ENCODE data around the gene AKAP13. TPM values are rescaled to one million over a fixed set of nuclear protein-coding genes. Genes with fewer than 3 reads are reported as not detected.

Gene AKAP13
- total and polyA plus RNA-seq, 3 donors from 2014 or later, result 79.5 to 207 (median 187) TPM

DNA sequence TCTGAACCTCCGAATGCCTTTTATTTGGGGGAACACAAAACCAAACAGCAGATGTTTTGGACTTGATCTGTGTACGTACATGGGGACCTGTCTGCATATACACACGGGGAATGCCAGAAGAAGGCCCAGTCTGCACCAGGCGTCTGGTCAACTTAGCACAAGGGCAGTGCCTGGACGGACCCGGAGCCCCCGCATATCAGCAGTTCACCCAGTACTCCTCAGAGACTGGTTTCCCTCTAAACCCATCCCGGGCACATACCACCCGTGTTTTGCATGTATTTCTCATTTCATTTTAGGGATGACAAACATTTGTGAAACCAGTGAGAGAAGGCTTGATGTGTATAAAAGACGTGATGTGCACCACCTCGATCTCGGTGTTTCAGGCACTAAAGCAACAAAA lies 364.6 kb downstream of the AKAP13 start:
- H3K36me3 ChIP-seq (ENCODE audit: low read depth, missing control alignments), result no peaks in the 10 kb centered on the region
- no peak overlapping the region for H3K27ac ChIP-seq
- no peak overlapping the region for H3K4me3 ChIP-seq
- intact Hi-C loops (cut with DNase I; ENCODE audit: low total_unique reads), result no loop called here
- H3K9me3 ChIP-seq, result no peaks in the 10 kb centered on the region
- peaks cover 16% of the 10 kb centered on the region for H3K4me1 ChIP-seq
- DNase-seq, result peak; percentile 15
- no peak for TF ChIP-seq POLR2A (IDR thresholded peaks at IDR 0.05)
- TF ChIP-seq, protein P1, sequence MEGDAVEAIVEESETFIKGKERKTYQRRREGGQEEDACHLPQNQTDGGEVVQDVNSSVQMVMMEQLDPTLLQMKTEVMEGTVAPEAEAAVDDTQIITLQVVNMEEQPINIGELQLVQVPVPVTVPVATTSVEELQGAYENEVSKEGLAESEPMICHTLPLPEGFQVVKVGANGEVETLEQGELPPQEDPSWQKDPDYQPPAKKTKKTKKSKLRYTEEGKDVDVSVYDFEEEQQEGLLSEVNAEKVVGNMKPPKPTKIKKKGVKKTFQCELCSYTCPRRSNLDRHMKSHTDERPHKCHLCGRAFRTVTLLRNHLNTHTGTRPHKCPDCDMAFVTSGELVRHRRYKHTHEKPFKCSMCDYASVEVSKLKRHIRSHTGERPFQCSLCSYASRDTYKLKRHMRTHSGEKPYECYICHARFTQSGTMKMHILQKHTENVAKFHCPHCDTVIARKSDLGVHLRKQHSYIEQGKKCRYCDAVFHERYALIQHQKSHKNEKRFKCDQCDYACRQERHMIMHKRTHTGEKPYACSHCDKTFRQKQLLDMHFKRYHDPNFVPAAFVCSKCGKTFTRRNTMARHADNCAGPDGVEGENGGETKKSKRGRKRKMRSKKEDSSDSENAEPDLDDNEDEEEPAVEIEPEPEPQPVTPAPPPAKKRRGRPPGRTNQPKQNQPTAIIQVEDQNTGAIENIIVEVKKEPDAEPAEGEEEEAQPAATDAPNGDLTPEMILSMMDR (IDR thresholded peaks at IDR 0.05), result no peak
- no peaks in the 10 kb centered on the region for H3K27me3 ChIP-seq
- 86 to 92% methylated on average over 7 to 12 of the region's 12 CpGs for WGBS, 2 donors

DNA sequence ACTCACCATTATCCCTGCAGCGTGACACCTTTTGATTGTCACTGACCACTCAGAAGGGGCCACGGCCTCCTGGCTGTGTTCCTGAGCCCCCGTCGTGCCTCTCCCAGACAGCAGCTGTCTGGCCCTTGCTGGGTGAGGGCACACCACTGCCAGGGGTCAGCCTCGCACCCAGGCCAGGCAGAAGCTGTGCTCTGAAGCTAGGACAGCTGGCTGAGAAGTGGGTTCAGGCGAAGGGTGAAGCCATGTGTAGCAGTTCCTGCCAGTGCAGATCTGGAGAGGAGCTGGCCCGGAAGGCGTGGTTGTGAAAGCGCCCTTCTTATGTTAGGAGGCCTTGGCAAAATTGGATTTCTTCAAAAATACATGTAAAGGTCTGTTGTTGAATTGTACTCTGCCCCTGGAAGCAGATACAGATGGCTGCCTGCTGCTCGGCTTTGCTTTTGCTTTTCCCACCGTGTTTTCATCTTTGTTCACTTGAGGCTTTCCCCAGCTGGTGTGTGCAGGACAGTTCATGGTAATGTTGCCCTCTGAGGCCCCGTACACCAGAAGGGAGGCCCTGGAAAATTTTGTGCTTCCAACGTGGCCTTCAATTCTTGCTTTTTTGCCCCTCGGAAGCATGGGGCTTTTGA lies 365.2 kb downstream of the AKAP13 start:
- no peaks in the 10 kb centered on the region for H3K27me3 ChIP-seq
- peak; percentile 13 for DNase-seq
- no peak overlapping the region for H3K27ac ChIP-seq
- TF ChIP-seq, protein P1 (IDR thresholded peaks at IDR 0.05), result no peak
- TF ChIP-seq POLR2A (IDR thresholded peaks at IDR 0.05), result no peak
- no peak overlapping the region for H3K4me3 ChIP-seq
- H3K36me3 ChIP-seq (ENCODE audit: low read depth, missing control alignments), result no peaks in the 10 kb centered on the region
- no peaks in the 10 kb centered on the region for H3K9me3 ChIP-seq
- peaks cover 19% of the 10 kb centered on the region for H3K4me1 ChIP-seq
- WGBS, 2 donors, result 63 to 64% methylated on average over 9 to 14 of the region's 14 CpGs
- intact Hi-C loops (cut with DNase I; ENCODE audit: low total_unique reads), result no loop called here

DNA sequence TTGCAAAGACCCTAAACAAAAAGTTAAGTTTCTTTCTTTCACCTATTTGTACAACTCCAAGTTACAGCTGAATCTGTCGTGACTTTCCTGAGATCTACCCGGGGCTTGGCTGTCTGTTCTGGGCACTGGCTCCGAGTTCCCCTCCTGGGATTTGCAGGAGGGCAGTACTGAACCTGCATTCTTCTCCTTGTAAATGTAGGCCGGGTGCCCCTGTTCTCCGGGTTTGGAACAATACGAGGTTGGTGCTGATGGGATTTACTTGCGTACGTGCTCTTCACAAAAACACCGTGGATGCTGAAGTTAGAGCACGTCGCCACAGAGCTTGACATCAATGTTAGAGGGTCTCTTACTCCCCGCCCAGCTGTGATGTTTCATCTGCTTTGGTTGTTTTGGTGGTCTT lies 366.2 kb downstream of the AKAP13 start:
- 90 to 94% methylated on average over 12 of the region's 12 CpGs for WGBS, 2 donors
- H3K4me1 ChIP-seq, result peaks cover 29% of the 10 kb centered on the region
- H3K36me3 ChIP-seq (ENCODE audit: low read depth, missing control alignments), result no peaks in the 10 kb centered on the region
- H3K9me3 ChIP-seq, result no peaks in the 10 kb centered on the region
- no peak for DNase-seq
- TF ChIP-seq POLR2A (IDR thresholded peaks at IDR 0.05), result no peak
- TF ChIP-seq, protein P1 (IDR thresholded peaks at IDR 0.05), result no peak
- H3K4me3 ChIP-seq, result no peak overlapping the region
- no peaks in the 10 kb centered on the region for H3K27me3 ChIP-seq
- intact Hi-C loops (cut with DNase I; ENCODE audit: low total_unique reads), result no loop called here
- no peak overlapping the region for H3K27ac ChIP-seq

DNA sequence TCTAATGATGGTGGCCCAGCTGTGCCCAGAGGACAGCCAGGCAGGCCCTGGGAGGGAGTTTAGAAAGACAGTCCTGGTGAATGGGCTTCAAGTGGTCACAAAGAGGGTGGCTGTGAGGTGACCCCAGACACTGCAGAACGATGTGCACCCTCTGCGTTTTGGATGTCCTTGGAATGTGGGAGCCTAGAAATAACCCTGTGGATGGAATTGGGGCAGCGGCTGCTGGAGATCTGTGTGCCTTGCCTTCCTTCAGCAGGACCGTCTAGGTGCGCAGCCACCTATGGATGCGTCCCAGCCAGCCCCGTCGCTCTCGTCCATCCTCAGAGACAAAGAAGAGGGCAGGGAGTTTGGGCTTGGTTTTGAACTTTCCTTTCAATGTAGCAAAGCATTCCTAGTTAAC lies 367.8 kb downstream of the AKAP13 start:
- peaks cover 41% of the 10 kb centered on the region for H3K4me1 ChIP-seq

More for the DNA sequence above, 367.8 kb downstream of the AKAP13 start:
- TF ChIP-seq, protein P1 (IDR thresholded peaks at IDR 0.05), result no peak
- TF ChIP-seq POLR2A (IDR thresholded peaks at IDR 0.05), result no peak
- Histone ChIP-seq H3K36me3 (ENCODE audit: low read depth, missing control alignments) (no peaks in the 10 kb centered on the region), H3K9me3 (no peaks in the 10 kb centered on the region), H3K27ac (no peak overlapping the region), H3K27me3 (no peaks in the 10 kb centered on the region), H3K4me3 (no peak overlapping the region)
- intact Hi-C loops (cut with DNase I; ENCODE audit: low total_unique reads), result no loop called here
- WGBS, 2 donors, result 71 to 88% methylated on average over 8 to 9 of the region's 9 CpGs
- no peak for DNase-seq

Measured in testis (tissue), 3 donors.